ENCODE measurements around the gene LRG1.
A peak's percentile ranks its signal among the peaks of the same experiment; 100 is the strongest.
"Not testable (repeated sequence)": the region's sequence is repeated elsewhere in the genome, so short reads cannot be mapped to it uniquely, and the experiment has no call there.

LRG1 gene

GRCh38 chr19:4575267-4576015 is 35.6 kb upstream of the LRG1 start:
- no peak for DNase-seq

- DNase-seq = no peak
Measured at GRCh38 chr19:4573682-4574081, 33.8 kb upstream of the LRG1 start.

- no peak for DNase-seq
Measured at GRCh38 chr19:4571305-4571917, 31.6 kb upstream of the LRG1 start.

GRCh38 chr19:4570916-4571304 is 31.1 kb upstream of the LRG1 start:
- no peak for DNase-seq

- no peak for DNase-seq
Measured at GRCh38 chr19:4570402-4570801, 30.6 kb upstream of the LRG1 start.

GRCh38 chr19:4568886-4569285 is 29.1 kb upstream of the LRG1 start:
- no peak for DNase-seq

GRCh38 chr19:4567584-4568071 is 27.8 kb upstream of the LRG1 start:
- DNase-seq = peak; percentile 64

- no peak for DNase-seq
Measured at GRCh38 chr19:4566402-4567051, 26.7 kb upstream of the LRG1 start.

GRCh38 chr19:4563562-4563961 is 23.7 kb upstream of the LRG1 start:
- not testable (repeated sequence) for DNase-seq

- DNase-seq = not testable (repeated sequence)
Measured at GRCh38 chr19:4562085-4562484, 22.2 kb upstream of the LRG1 start.

- DNase-seq = no peak
Measured at GRCh38 chr19:4559569-4559968, 19.7 kb upstream of the LRG1 start, which contains the start of gene SEMA6B. Gene SEMA6B (minus strand): TSS chr19:4559684. CDS start chr19:4558457, 1,227 bp downstream.

GRCh38 chr19:4557971-4558941 is 18.4 kb upstream of the LRG1 start:
- DNase-seq = peak; percentile 35

GRCh38 chr19:4557144-4557970 is 17.5 kb upstream of the LRG1 start:
- DNase-seq = no peak

- DNase-seq = no peak
Measured at GRCh38 chr19:4556597-4557127, 16.8 kb upstream of the LRG1 start.

- no peak for DNase-seq
Measured at GRCh38 chr19:4555657-4556561, 16.1 kb upstream of the LRG1 start.

GRCh38 chr19:4554717-4555116 is 14.9 kb upstream of the LRG1 start:
- DNase-seq = no peak

- no peak for DNase-seq
Measured at GRCh38 chr19:4553775-4554174, 13.9 kb upstream of the LRG1 start.

- DNase-seq = no peak
Measured at GRCh38 chr19:4553092-4553695, 13.4 kb upstream of the LRG1 start.

GRCh38 chr19:4552525-4552819 is 12.6 kb upstream of the LRG1 start:
- DNase-seq = no peak

- no peak for DNase-seq
Measured at GRCh38 chr19:4550479-4551050, 10.7 kb upstream of the LRG1 start.
